ENCODE measurements around the gene CDK6. TPM values are rescaled to one million over a fixed set of nuclear protein-coding genes. Genes with fewer than 3 reads are reported as not detected.

CDK6 gene
- total and polyA plus RNA-seq, 2 of the 8 experiments (the other 6 are each of a cell fraction or from before 2014, with no cell fraction given): 5.9 to 18.9 TPM

DNA sequence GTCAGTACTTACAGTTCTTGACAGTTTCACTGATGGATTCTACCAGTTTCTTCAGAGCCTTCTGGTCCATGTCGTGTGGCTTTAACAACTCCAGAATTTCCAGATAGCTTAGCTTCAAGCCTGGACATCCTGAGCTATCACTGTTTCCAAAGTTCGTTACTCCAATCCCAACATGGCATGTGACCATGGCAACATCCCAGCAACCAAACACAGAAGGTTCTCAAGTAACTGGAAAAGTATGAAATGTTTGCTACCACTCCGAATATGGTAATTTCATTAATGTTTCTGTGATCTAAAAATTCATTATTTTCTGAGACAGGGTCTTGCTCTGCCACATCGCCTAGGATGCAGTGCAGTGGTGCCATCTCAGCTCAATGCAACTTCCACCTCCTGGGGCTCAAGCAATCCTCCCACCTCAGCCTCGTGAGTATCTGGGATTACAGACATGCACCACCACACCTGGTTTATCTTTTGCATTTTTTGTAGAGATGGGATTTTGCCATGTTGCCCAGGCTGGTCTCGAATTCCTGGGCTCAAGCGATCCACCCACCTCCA, 278.5 kb downstream of the CDK6 start:
- Histone ChIP-seq H3K9ac (replicated peaks in 1 of 4; ENCODE audit: extremely low read depth in 1 of 4, low read depth in 3 of 4, low read length in 3 of 4) (no peak overlapping the region), H2AK5ac (ENCODE audit: low read depth, low read length) (no peak overlapping the region), H3K4me3 (ENCODE audit: extremely low read depth in 1 of 4, insufficient read depth in 2 of 4, low read depth in 3 of 4, low read length in 4 of 4) (no peak overlapping the region), H3K36me3 (ENCODE audit: control insufficient read depth in 2 of 4, insufficient read depth in 4 of 4, low read length in 3 of 4) (peaks cover 0 to 24% (median 5%) of the 10 kb centered on the region in 4 experiments; a peak in 4 of 8 replicates), H4K5ac (ENCODE audit: insufficient read length, low read depth, low read length) (no peak overlapping the region), H3K18ac (ENCODE audit: extremely low read depth, low read length) (no peak overlapping the region), H3K27me3 (replicated peaks in 1 of 4; ENCODE audit: control insufficient read depth in 3 of 4, extremely low read depth in 1 of 4, insufficient read depth in 3 of 4, low read length in 3 of 4) (no peaks in the 10 kb centered on the region), H2BK120ac (replicated peaks; ENCODE audit: low read depth, low read length) (no peak overlapping the region), H2BK5ac (ENCODE audit: low read depth, low read length) (no peak overlapping the region), H3K14ac (ENCODE audit: insufficient read length) (no peak overlapping the region), H3K79me1 (ENCODE audit: low read depth, low read length) (no peaks in the 10 kb centered on the region), H4K8ac (ENCODE audit: extremely low read depth, insufficient read depth, low read length) (no peak overlapping the region), H3K23me2 (ENCODE audit: low read depth, low read length) (no peaks in the 10 kb centered on the region), H3K4me1 (replicated peaks in 1 of 4; ENCODE audit: control insufficient read depth in 3 of 4, insufficient read depth in 4 of 4, low read length in 3 of 4) (no peaks in the 10 kb centered on the region), H4K91ac (replicated peaks; ENCODE audit: insufficient read length, low read length) (no peak overlapping the region), H2BK20ac (ENCODE audit: low read length) (no peak overlapping the region), H3K23ac (ENCODE audit: insufficient read length) (no peak overlapping the region), H3K56ac (replicated peaks; ENCODE audit: insufficient read length, low read depth, low read length) (no peak overlapping the region), H3K9me3 (ENCODE audit: insufficient read depth in 2 of 2, low read depth in 1 of 2, low read length in 1 of 2) (no peaks in the 10 kb centered on the region), H4K20me1 (replicated peaks in 1 of 2; ENCODE audit: control insufficient read depth in 1 of 2, insufficient read depth in 2 of 2, low read length in 2 of 2) (no peaks in the 10 kb centered on the region), H2BK15ac (ENCODE audit: low read length) (no peak overlapping the region), H3K4me2 (ENCODE audit: insufficient read depth in 1 of 2, low read depth in 2 of 2, low read length in 2 of 2) (no peak overlapping the region), H2AFZ (ENCODE audit: low read length) (no peak overlapping the region), H3K27ac (ENCODE audit: low read depth, low read length) (no peak overlapping the region), H2BK12ac (ENCODE audit: low read depth, low read length) (no peak overlapping the region), H3K79me2 (ENCODE audit: control insufficient read depth in 1 of 2, insufficient read depth in 2 of 2, low read length in 2 of 2) (no peaks in the 10 kb centered on the region), H3K4ac (replicated peaks; ENCODE audit: insufficient read length, low read depth, low read length) (no peak overlapping the region)
- WGBS, 2 experiments (ENCODE audit: extremely low coverage in 1 of 2, insufficient coverage in 1 of 2, insufficient read length in 1 of 2, insufficient replicate concordance in 2 of 2, low coverage in 1 of 2, low lambda C conversion rate in 2 of 2, missing lambda C conversion rate in 1 of 2): 88% methylated on average over 7 of the region's 7 CpGs; no CpG with 5 or more reads in 1 of the 2 experiments
- FAIRE-seq (no peak), DNase-seq (ENCODE audit: low read depth in 1 of 2, low spot score in 2 of 2) (no peak)
- TF ChIP-seq EGR1 (IDR thresholded peaks at IDR 0.05; ENCODE audit: borderline replicate concordance, low read depth, low read length): no peak
- peak in 1 of 2 experiments; percentile 47; a peak in 2 of 3 replicates for TF ChIP-seq POLR2A (IDR thresholded peaks at IDR 0.05; ENCODE audit: control extremely low read depth in 1 of 2, low read depth in 2 of 2, low read length in 2 of 2)
- TF ChIP-seq POLR2AphosphoS5 (IDR thresholded peaks at IDR 0.05; ENCODE audit: low read depth, low read length): peak; percentile 24; the same call in 1 of the 2 replicates
- ChIA-PET CTCF (ENCODE audit: partially characterized antibody) (interaction anchor here (0.6 to 1.5 kb wide), 2 partner anchors 323 to 991 kb away, joined by 3 read pairs; no protein-coding TSS in a partner anchor), POLR2A (ENCODE audit: partially characterized antibody) (interaction anchor here (0.7 to 2.4 kb wide), 9 partner anchors 8 to 111 kb away, joined by 3 to 8 read pairs (median 4); partner anchors contain the start of genes GATAD1, PEX1 and RBM48)

Data from H1 (cell line).